Neural progenitor cell (in vitro differentiated cells): ENCODE measurements around the gene PHB1. TPM values are rescaled to one million over a fixed set of nuclear protein-coding genes. Genes with fewer than 3 reads are reported as not detected.

ENCODE experiments used
- DNase-seq: peaks from one replicate; pipeline ENCODE4 v3.0.0-alpha.2; 2016; ENCODE audit warnings: low spot score
- H2AFZ ChIP-seq: fragments of 200-600 bp; sonication (generic); replicated peaks from 2 replicates; pipeline ENCODE4 v1.6.1; 2016; ENCODE audit warnings: antibody characterized with exemption
- H3F3A ChIP-seq: fragments of 200-600 bp; sonication (generic); 2 replicates; pipeline ENCODE4 v1.6.1; 2016; ENCODE audit warnings: antibody characterized with exemption, low read depth
- H3K27ac ChIP-seq: fragments of 200-600 bp; sonication (generic); 2 replicates; pipeline ENCODE4 v1.5.1; 2016; ENCODE audit warnings: mild to moderate bottlenecking
- H3K27me3 ChIP-seq: fragments of 200-600 bp; sonication (generic); 2 replicates; pipeline ENCODE4 v1.6.1; 2016; ENCODE audit warnings: mild to moderate bottlenecking, moderate library complexity
- H3K36me3 ChIP-seq: fragments of 200-600 bp; sonication (generic); 2 replicates; pipeline ENCODE4 v1.5.1; 2016
- H3K4me1 ChIP-seq: fragments of 200-600 bp; sonication (generic); 2 replicates; pipeline ENCODE4 v1.6.1; 2016; ENCODE audit warnings: mixed run types
- H3K4me2 ChIP-seq: fragments of 200-600 bp; sonication (generic); 2 replicates; pipeline ENCODE4 v1.6.1; 2016
- H3K4me3 ChIP-seq: fragments of 200-600 bp; sonication (generic); 2 replicates; pipeline ENCODE4 v1.5.1; 2016
- H3K79me2 ChIP-seq: fragments of 200-600 bp; sonication (generic); 2 replicates; pipeline ENCODE4 v1.6.1; 2016; ENCODE audit warnings: low read depth
- H3K9ac ChIP-seq: fragments of 200-600 bp; sonication (generic); 2 replicates; pipeline ENCODE4 v1.6.1; 2016
- H3K9me3 ChIP-seq: fragments of 200-600 bp; sonication (generic); 2 replicates; pipeline ENCODE4 v1.5.1; 2016; ENCODE audit warnings: low read depth
- H4K20me1 ChIP-seq: fragments of 200-600 bp; sonication (generic); 2 replicates; pipeline ENCODE4 v1.6.1; 2016; ENCODE audit warnings: low read depth
- H3K27ac Mint-ChIP-seq: 3 replicates; pipeline ENCODE4 v1.8.0; 2021; ENCODE audit warnings: mixed read lengths
- H3K27me3 Mint-ChIP-seq: 2 replicates; pipeline ENCODE4 v1.8.0; 2022; ENCODE audit warnings: low read depth, mild to moderate bottlenecking, inconsistent platforms, moderate library complexity, mixed read lengths; ENCODE audit not compliant: insufficient read depth
- H3K36me3 Mint-ChIP-seq: 3 replicates; pipeline ENCODE4 v1.8.0; 2021; ENCODE audit warnings: mixed read lengths
- H3K4me1 Mint-ChIP-seq: 3 replicates; pipeline ENCODE4 v1.8.0; 2021; ENCODE audit warnings: mixed read lengths
- H3K4me3 Mint-ChIP-seq: 3 replicates; pipeline ENCODE4 v1.8.0; 2021; ENCODE audit warnings: mild to moderate bottlenecking, moderate library complexity, mixed read lengths
- H3K9me3 Mint-ChIP-seq: 3 replicates; pipeline ENCODE4 v1.8.0; 2020; ENCODE audit warnings: mixed read lengths
- EZH2 ChIP-seq: fragments of 200-600 bp; sonication (generic); IDR thresholded peaks from 2 replicates; pipeline ENCODE4 v1.6.1; 2017; ENCODE audit warnings: antibody characterized with exemption, mild to moderate bottlenecking, moderate library complexity
- EZH2phosphoT487 ChIP-seq: fragments of 200-600 bp; sonication (generic); IDR thresholded peaks from 2 replicates; pipeline ENCODE4 v1.6.1; 2017; ENCODE audit warnings: antibody characterized with exemption
- total RNA-seq: library from RNA; depleted of rRNA; stranded (reverse); fragments of >200 nt; gene quantifications from 2 replicates; pipeline ENCODE4 v1.2.3, GENCODE V29; 2015; ENCODE audit warnings: low replicate concordance
- TF ChIP-seq, protein P1 (sequence below): fragments of 200-600 bp; sonication (generic); IDR thresholded peaks from 2 replicates; pipeline ENCODE4 v1.5.1; 2017; ENCODE audit warnings: antibody characterized with exemption, mild to moderate bottlenecking

PHB1 gene
- total RNA-seq, 1 donor from 2014 or later, result 126 TPM

DNA sequence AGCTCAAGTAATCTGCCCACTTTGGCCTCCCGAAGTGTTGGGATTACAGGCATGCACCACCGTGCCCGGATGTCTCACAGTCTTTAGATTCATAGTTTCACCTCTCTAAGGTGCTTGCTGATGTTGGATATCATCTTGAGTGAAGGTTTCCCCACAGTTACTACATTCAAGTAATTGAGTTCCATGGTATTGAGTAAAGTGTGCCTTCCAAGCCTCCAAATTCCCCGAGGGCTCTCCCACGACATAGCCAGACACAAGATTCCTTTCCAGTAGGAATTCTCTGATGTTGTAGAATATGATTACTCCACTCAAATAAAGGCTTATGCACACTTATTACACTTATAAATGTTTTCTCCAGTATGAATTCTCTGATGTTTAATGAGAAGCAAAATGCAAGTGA, 36.4 kb downstream of the PHB1 start:
- Histone ChIP-seq H2AFZ (no peak overlapping the region), H3K36me3 (no peaks in the 10 kb centered on the region), H3K4me3 (no peak overlapping the region), H3K9ac (no peak overlapping the region), H3K27me3 (no peaks in the 10 kb centered on the region), H3F3A (no peaks in the 10 kb centered on the region), H3K9me3 (no peaks in the 10 kb centered on the region), H3K4me2 (no peak overlapping the region), H3K79me2 (no peaks in the 10 kb centered on the region), H3K27ac (no peak overlapping the region), H3K4me1 (no peaks in the 10 kb centered on the region), H4K20me1 (no peaks in the 10 kb centered on the region)
- Mint-ChIP-seq H3K4me1 (no peaks in the 10 kb centered on the region), H3K27me3 (peaks cover 8% of the 10 kb centered on the region), H3K4me3 (no peak overlapping the region), H3K27ac (no peak overlapping the region), H3K36me3 (peaks cover 3% of the 10 kb centered on the region), H3K9me3 (peaks cover 2% of the 10 kb centered on the region)
- DNase-seq, result no peak
- TF ChIP-seq, protein P1, sequence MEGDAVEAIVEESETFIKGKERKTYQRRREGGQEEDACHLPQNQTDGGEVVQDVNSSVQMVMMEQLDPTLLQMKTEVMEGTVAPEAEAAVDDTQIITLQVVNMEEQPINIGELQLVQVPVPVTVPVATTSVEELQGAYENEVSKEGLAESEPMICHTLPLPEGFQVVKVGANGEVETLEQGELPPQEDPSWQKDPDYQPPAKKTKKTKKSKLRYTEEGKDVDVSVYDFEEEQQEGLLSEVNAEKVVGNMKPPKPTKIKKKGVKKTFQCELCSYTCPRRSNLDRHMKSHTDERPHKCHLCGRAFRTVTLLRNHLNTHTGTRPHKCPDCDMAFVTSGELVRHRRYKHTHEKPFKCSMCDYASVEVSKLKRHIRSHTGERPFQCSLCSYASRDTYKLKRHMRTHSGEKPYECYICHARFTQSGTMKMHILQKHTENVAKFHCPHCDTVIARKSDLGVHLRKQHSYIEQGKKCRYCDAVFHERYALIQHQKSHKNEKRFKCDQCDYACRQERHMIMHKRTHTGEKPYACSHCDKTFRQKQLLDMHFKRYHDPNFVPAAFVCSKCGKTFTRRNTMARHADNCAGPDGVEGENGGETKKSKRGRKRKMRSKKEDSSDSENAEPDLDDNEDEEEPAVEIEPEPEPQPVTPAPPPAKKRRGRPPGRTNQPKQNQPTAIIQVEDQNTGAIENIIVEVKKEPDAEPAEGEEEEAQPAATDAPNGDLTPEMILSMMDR, result no peak
- TF ChIP-seq EZH2 (no peak), EZH2phosphoT487 (no peak)

DNA sequence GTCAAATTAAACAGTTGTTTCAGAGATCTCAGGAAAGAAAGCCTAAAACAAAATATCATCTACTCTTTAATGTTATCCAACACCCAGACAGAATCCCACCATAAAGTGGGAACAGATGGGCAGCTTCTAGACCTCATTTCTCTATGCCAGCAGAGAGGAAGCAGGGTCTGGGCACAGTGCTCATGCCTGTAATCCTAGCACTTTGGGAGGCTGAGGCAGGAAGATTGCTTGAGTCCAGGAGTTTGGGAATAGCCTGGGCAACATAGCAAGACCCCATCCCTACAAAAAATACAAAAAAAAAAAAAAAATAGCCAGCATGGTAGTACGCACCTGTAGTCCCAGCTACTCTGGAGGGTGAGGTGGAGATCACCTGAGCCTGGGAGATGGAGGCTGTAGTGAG, 39.1 kb downstream of the PHB1 start:
- H3K4me3 Mint-ChIP-seq, result no peak overlapping the region
- H3K9me3 Mint-ChIP-seq, result peaks cover 2% of the 10 kb centered on the region
- Histone ChIP-seq H3K4me2 (no peak overlapping the region), H3K27me3 (no peaks in the 10 kb centered on the region), H4K20me1 (no peaks in the 10 kb centered on the region), H3K4me1 (peaks cover 13% of the 10 kb centered on the region), H3K27ac (no peak overlapping the region), H3F3A (no peaks in the 10 kb centered on the region), H3K79me2 (no peaks in the 10 kb centered on the region), H3K9me3 (no peaks in the 10 kb centered on the region), H3K9ac (no peak overlapping the region), H2AFZ (no peak overlapping the region), H3K36me3 (no peaks in the 10 kb centered on the region), H3K4me3 (no peak overlapping the region)
- no peaks in the 10 kb centered on the region for H3K4me1 Mint-ChIP-seq
- peaks cover 3% of the 10 kb centered on the region for H3K36me3 Mint-ChIP-seq
- no peak for TF ChIP-seq EZH2phosphoT487
- no peak for TF ChIP-seq EZH2
- TF ChIP-seq, protein P1, result no peak
- H3K27me3 Mint-ChIP-seq, result peaks cover 5% of the 10 kb centered on the region
- no peak overlapping the region for H3K27ac Mint-ChIP-seq
- no peak for DNase-seq

DNA sequence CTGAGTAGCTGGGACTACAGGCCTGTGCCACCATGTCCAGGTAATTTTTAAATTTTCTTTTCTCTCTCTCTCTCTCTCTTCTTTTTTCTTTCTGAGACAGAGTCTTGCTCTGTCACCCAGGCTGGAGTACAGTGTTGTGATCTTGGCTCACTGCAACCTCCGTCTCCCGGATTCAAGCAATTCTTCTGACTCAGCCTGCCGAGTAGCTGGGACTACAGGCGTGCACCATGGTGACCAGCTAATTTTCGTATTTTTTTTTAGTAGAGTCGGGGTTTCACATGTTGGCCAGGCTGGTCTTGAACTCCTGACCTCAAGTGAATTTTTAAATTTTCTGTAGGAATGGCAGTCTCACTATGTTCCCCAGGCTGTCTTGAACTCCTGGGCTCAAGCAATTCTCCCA, 41.6 kb downstream of the PHB1 start:
- no peaks in the 10 kb centered on the region for H3K27me3 ChIP-seq
- Mint-ChIP-seq H3K27ac (no peak overlapping the region), H3K9me3 (no peaks in the 10 kb centered on the region), H3K4me1 (no peaks in the 10 kb centered on the region), H3K36me3 (no peaks in the 10 kb centered on the region), H3K4me3 (no peak overlapping the region), H3K27me3 (peaks cover 2% of the 10 kb centered on the region)
- no peak overlapping the region for H3K4me2 ChIP-seq
- H3F3A ChIP-seq, result no peaks in the 10 kb centered on the region
- TF ChIP-seq EZH2 (no peak), EZH2phosphoT487 (no peak)
- TF ChIP-seq, protein P1, result no peak
- no peaks in the 10 kb centered on the region for H3K79me2 ChIP-seq
- no peak overlapping the region for H3K9ac ChIP-seq
- no peak overlapping the region for H3K4me3 ChIP-seq
- DNase-seq, result no peak
- no peak overlapping the region for H3K27ac ChIP-seq
- no peaks in the 10 kb centered on the region for H4K20me1 ChIP-seq
- no peaks in the 10 kb centered on the region for H3K9me3 ChIP-seq
- H2AFZ ChIP-seq, result no peak overlapping the region
- no peaks in the 10 kb centered on the region for H3K36me3 ChIP-seq
- peaks cover 18% of the 10 kb centered on the region for H3K4me1 ChIP-seq

DNA sequence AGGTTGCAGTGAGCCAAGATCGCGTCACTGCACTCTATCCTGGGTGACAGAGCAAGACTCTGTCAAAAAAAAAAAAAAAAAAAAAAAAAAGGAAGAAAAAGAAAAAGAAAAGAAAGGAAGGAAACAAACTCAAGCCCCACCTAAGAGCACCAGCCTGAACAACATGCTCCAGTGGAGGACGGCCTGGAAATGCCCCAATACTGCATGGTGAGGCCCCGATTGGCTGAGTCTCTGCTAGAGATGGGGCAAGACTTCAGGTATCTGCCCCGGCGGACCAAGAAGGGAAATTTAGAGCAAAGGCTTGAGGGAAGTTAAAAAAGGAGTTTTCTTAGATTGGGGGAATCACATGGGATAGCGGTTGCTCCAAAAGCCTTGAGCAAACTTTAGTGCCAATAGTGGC, 42.3 kb downstream of the PHB1 start:
- no peak overlapping the region for H3K27ac Mint-ChIP-seq
- no peak overlapping the region for H3K4me3 Mint-ChIP-seq
- Histone ChIP-seq H3K4me3 (no peak overlapping the region), H3K4me1 (peaks cover 18% of the 10 kb centered on the region), H4K20me1 (no peaks in the 10 kb centered on the region), H3K27me3 (no peaks in the 10 kb centered on the region), H3K79me2 (no peaks in the 10 kb centered on the region), H3K9ac (no peak overlapping the region), H3F3A (no peaks in the 10 kb centered on the region), H3K27ac (no peak overlapping the region), H3K9me3 (no peaks in the 10 kb centered on the region), H2AFZ (no peak overlapping the region), H3K4me2 (no peak overlapping the region), H3K36me3 (no peaks in the 10 kb centered on the region)
- no peaks in the 10 kb centered on the region for H3K4me1 Mint-ChIP-seq
- H3K36me3 Mint-ChIP-seq, result no peaks in the 10 kb centered on the region
- TF ChIP-seq EZH2phosphoT487, result no peak
- TF ChIP-seq EZH2, result no peak
- TF ChIP-seq, protein P1, result no peak
- H3K27me3 Mint-ChIP-seq, result peaks cover 2% of the 10 kb centered on the region
- no peak for DNase-seq
- H3K9me3 Mint-ChIP-seq, result no peaks in the 10 kb centered on the region
